GM18505 (cell line): Measurements from ENCODE around the gene FTCD.
"Not testable (repeated sequence)": the region's sequence is repeated elsewhere in the genome, so short reads cannot be mapped to it uniquely, and the experiment has no call there.

ENCODE experiments used
- ATAC-seq: cut with Tn5 transposase; IDR thresholded peaks from one replicate; pipeline ENCODE4 v1.9.1; 2021; ENCODE audit not compliant: unreplicated experiment
- POLR2A ChIP-seq: IDR thresholded peaks from 4 replicates; pipeline ENCODE4 v1.6.1; 2011; ENCODE audit warnings: borderline replicate concordance; ENCODE audit not compliant: insufficient read depth, insufficient read length; ENCODE audit errors: extremely low read depth

FTCD gene

GRCh38 chr21:46182548-46183336 is 27.4 kb upstream of the FTCD start:
- TF ChIP-seq POLR2A = no peak
- no peak for ATAC-seq

GRCh38 chr21:46181953-46182547 is 26.7 kb upstream of the FTCD start:
- ATAC-seq = no peak
- no peak for TF ChIP-seq POLR2A

GRCh38 chr21:46181436-46181835 is 26.1 kb upstream of the FTCD start:
- no peak for ATAC-seq
- TF ChIP-seq POLR2A = no peak

GRCh38 chr21:46180778-46181391 is 25.5 kb upstream of the FTCD start:
- no peak for ATAC-seq
- TF ChIP-seq POLR2A = no peak

- TF ChIP-seq POLR2A = no peak
These were observed 24.8 kb upstream of the FTCD start for GRCh38 chr21:46180079-46180722.

GRCh38 chr21:46179708-46180078 is 24.3 kb upstream of the FTCD start:
- no peak for TF ChIP-seq POLR2A
- no peak for ATAC-seq

More at GRCh38 chr21:46180079-46180722, 24.8 kb upstream of the FTCD start:
- ATAC-seq = no peak

- TF ChIP-seq POLR2A = no peak
- ATAC-seq = no peak
These were observed 23.6 kb upstream of the FTCD start for GRCh38 chr21:46178961-46179360.

- ATAC-seq = not testable (repeated sequence)
These were observed 21.2 kb upstream of the FTCD start for GRCh38 chr21:46176443-46177129.

GRCh38 chr21:46173573-46173972 is 18.2 kb upstream of the FTCD start:
- no peak for ATAC-seq
- no peak for TF ChIP-seq POLR2A

GRCh38 chr21:46172863-46173528 is 17.6 kb upstream of the FTCD start:
- TF ChIP-seq POLR2A = no peak
- ATAC-seq = no peak

GRCh38 chr21:46171996-46172862 is 16.9 kb upstream of the FTCD start:
- no peak for TF ChIP-seq POLR2A

GRCh38 chr21:46171585-46171984 is 16.2 kb upstream of the FTCD start:
- no peak for ATAC-seq
- no peak for TF ChIP-seq POLR2A

More at GRCh38 chr21:46171996-46172862, 16.9 kb upstream of the FTCD start:
- ATAC-seq = no peak

GRCh38 chr21:46170436-46171193 is 15.2 kb upstream of the FTCD start:
- ATAC-seq = not testable (repeated sequence)
